H1 (cell line): ENCODE measurements around the gene MAGI3. TPM values are rescaled to one million over a fixed set of nuclear protein-coding genes. Genes with fewer than 3 reads are reported as not detected.

Experiments
- CTBP2 ChIP-seq: IDR thresholded peaks from 2 replicates; pipeline ENCODE4 v1.7.0; 2011; ENCODE audit warnings: borderline replicate concordance, mild to moderate bottlenecking, moderate library complexity, mixed read lengths, low read length; ENCODE audit not compliant: insufficient read depth, insufficient read length
- KDM1A ChIP-seq: fragments of 200-600, 300-600 bp; sonication (generic); IDR thresholded peaks from 2 replicates; pipeline ENCODE4 v1.7.1; 2016; ENCODE audit warnings: mild to moderate bottlenecking, low read length, borderline replicate concordance
- TBP ChIP-seq: IDR thresholded peaks from 2 replicates; pipeline ENCODE4 v1.6.1; 2011; ENCODE audit warnings: low read depth, low read length, improper control_type of control experiment
- YY1 ChIP-seq: IDR thresholded peaks from 2 replicates; pipeline ENCODE4 v1.6.1; 2011; ENCODE audit warnings: low read depth, mild to moderate bottlenecking, low read length
- polyA plus RNA-seq, 7 experiments: library from polyadenylated mRNA; depleted of rRNA in 3 of 7; stranded (reverse) in 5 of 7; unstranded in 2 of 7; fragments of >200 nt in 5 of 7; fragments of 200-250 nt in 2 of 7; gene quantifications; 1 replicate in 5 of 7; 2 replicates in 1 of 7; 4 replicates in 1 of 7; pipeline versions ENCODE4 v1.2.1 to v1.2.3, GENCODE V29; 2011 to 2013; ENCODE audit warnings: missing spikeins in 2 of 7, mixed read lengths in 2 of 7
- total RNA-seq: library from RNA; stranded (reverse); fragmentation: NEBNext Ultra II Directional; extraction: Animal tissue kit (Norgen Biotek cat#: 25700); gene quantifications from 2 replicates; pipeline ENCODE4 v1.2.1, GENCODE V29; 2021
- TF ChIP-seq, protein P1 (sequence below): fragments of 300-600 bp; sonication (generic); IDR thresholded peaks from 2 replicates; pipeline ENCODE4 v1.7.1; 2012; ENCODE audit warnings: low read length, moderate library complexity, mild to moderate bottlenecking, inconsistent platforms; ENCODE audit not compliant: insufficient replicate concordance

The MAGI3 gene
- total and polyA plus RNA-seq, 2 of the 8 experiments (the other 6 are each of a cell fraction or from before 2014, with no cell fraction given) = 2.3 to 7.8 TPM

DNA sequence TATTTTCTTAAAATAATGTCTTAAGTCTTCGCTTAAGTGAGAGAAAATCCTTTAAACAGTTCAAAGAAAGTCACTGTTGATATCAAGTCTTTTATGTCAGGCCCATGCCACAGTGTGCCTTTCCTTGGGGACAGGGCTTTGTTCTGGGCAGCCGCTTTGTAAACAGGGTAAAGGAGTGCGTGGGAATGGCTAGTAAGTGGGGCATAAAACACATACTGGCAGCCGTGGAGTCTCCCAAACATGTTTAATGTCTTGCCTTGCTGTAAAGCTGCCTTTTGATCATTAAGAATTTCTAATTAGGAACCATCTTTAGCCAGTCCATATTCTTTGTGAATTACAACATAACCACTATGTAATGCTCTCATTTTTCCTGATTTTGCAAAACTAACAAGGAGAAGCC, 269.2 kb downstream of the MAGI3 start (continued):
- TF ChIP-seq KDM1A (no peak), TBP (no peak), CTBP2 (no peak), YY1 (no peak)
- TF ChIP-seq, protein P1, sequence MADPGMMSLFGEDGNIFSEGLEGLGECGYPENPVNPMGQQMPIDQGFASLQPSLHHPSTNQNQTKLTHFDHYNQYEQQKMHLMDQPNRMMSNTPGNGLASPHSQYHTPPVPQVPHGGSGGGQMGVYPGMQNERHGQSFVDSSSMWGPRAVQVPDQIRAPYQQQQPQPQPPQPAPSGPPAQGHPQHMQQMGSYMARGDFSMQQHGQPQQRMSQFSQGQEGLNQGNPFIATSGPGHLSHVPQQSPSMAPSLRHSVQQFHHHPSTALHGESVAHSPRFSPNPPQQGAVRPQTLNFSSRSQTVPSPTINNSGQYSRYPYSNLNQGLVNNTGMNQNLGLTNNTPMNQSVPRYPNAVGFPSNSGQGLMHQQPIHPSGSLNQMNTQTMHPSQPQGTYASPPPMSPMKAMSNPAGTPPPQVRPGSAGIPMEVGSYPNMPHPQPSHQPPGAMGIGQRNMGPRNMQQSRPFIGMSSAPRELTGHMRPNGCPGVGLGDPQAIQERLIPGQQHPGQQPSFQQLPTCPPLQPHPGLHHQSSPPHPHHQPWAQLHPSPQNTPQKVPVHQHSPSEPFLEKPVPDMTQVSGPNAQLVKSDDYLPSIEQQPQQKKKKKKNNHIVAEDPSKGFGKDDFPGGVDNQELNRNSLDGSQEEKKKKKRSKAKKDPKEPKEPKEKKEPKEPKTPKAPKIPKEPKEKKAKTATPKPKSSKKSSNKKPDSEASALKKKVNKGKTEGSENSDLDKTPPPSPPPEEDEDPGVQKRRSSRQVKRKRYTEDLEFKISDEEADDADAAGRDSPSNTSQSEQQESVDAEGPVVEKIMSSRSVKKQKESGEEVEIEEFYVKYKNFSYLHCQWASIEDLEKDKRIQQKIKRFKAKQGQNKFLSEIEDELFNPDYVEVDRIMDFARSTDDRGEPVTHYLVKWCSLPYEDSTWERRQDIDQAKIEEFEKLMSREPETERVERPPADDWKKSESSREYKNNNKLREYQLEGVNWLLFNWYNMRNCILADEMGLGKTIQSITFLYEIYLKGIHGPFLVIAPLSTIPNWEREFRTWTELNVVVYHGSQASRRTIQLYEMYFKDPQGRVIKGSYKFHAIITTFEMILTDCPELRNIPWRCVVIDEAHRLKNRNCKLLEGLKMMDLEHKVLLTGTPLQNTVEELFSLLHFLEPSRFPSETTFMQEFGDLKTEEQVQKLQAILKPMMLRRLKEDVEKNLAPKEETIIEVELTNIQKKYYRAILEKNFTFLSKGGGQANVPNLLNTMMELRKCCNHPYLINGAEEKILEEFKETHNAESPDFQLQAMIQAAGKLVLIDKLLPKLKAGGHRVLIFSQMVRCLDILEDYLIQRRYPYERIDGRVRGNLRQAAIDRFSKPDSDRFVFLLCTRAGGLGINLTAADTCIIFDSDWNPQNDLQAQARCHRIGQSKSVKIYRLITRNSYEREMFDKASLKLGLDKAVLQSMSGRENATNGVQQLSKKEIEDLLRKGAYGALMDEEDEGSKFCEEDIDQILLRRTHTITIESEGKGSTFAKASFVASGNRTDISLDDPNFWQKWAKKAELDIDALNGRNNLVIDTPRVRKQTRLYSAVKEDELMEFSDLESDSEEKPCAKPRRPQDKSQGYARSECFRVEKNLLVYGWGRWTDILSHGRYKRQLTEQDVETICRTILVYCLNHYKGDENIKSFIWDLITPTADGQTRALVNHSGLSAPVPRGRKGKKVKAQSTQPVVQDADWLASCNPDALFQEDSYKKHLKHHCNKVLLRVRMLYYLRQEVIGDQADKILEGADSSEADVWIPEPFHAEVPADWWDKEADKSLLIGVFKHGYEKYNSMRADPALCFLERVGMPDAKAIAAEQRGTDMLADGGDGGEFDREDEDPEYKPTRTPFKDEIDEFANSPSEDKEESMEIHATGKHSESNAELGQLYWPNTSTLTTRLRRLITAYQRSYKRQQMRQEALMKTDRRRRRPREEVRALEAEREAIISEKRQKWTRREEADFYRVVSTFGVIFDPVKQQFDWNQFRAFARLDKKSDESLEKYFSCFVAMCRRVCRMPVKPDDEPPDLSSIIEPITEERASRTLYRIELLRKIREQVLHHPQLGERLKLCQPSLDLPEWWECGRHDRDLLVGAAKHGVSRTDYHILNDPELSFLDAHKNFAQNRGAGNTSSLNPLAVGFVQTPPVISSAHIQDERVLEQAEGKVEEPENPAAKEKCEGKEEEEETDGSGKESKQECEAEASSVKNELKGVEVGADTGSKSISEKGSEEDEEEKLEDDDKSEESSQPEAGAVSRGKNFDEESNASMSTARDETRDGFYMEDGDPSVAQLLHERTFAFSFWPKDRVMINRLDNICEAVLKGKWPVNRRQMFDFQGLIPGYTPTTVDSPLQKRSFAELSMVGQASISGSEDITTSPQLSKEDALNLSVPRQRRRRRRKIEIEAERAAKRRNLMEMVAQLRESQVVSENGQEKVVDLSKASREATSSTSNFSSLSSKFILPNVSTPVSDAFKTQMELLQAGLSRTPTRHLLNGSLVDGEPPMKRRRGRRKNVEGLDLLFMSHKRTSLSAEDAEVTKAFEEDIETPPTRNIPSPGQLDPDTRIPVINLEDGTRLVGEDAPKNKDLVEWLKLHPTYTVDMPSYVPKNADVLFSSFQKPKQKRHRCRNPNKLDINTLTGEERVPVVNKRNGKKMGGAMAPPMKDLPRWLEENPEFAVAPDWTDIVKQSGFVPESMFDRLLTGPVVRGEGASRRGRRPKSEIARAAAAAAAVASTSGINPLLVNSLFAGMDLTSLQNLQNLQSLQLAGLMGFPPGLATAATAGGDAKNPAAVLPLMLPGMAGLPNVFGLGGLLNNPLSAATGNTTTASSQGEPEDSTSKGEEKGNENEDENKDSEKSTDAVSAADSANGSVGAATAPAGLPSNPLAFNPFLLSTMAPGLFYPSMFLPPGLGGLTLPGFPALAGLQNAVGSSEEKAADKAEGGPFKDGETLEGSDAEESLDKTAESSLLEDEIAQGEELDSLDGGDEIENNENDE = no peak
